ENCODE results near the gene TMCC2. TPM values are rescaled to one million over a fixed set of nuclear protein-coding genes. Genes with fewer than 3 reads are reported as not detected.
A peak's percentile ranks its signal among the peaks of the same experiment; 100 is the strongest.
"Not testable (repeated sequence)": the region's sequence is repeated elsewhere in the genome, so short reads cannot be mapped to it uniquely, and the experiment has no call there.

Gene TMCC2
- total and polyA plus RNA-seq, 10 donors, result 0.74 to 146 (median 7.7) TPM

GRCh38 chr1:205279986-205280385, 52.2 kb downstream of the TMCC2 start:
- no peaks in the 10 kb centered on the region for H3K36me3 ChIP-seq
- H3K4me1 ChIP-seq, result peaks cover 12 to 93% (median 42%) of the 10 kb centered on the region in 6 donors
- no peaks in the 10 kb centered on the region for H3K9me3 ChIP-seq
- H3K4me3 ChIP-seq, result no peak overlapping the region
- no peak for TF ChIP-seq POLR2AphosphoS5 (IDR thresholded peaks at IDR 0.05)
- no peak for TF ChIP-seq CTCF (IDR thresholded peaks at IDR 0.05 in 8 of 11, conservative IDR thresholded peaks at IDR 0.05 in 3 of 11)
- no peak for TF ChIP-seq POLR2A (IDR thresholded peaks at IDR 0.05)
- DNase-seq, result no peak
- intact Hi-C loops (cut with DNase I; ENCODE audit: low total_unique reads), result no loop called here
- WGBS, 5 donors, result 35 to 76% (median 66%) methylated on average over 3 of the region's 3 CpGs
- H3K27me3 ChIP-seq (replicated peaks in 1 of 7), result no peaks in the 10 kb centered on the region
- H3K27ac ChIP-seq, result peak overlapping the region in 5 of 8 donors; percentile 23 to 60 (median 55)

DNA sequence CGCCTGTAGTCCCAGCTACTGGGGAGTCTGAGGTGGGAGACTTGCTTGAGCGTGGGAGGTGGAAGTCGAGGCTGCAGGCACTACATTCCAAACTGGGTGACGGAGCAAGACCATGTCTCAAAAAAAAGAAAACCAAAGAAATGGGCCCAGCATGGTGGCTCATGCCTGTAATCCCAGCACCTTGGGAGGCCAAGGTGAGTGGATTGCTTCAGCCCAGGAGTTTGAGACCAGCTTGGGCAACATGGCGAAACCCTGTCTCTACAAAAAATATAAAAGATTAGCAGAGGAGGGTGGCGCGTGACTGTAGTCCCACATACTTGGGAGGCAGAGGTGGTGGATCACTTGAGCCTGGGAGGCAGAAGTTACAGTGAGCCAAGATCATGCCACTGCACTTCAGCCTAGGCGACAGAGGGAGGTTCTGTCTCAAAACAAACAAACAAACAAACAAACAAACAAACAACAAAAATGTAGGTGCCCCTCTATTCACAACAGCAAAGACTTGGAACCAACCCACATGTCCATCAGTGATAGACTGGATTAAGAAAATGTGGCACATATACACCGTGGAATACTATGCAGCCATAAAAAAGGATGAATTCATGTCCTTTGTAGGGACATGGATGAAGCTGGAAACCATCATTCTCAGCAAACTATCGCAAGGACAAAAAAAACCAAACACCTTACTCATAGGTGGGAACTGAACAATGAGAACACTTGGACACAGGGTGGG, 53.1 kb downstream of the TMCC2 start:
- Histone ChIP-seq H3K27ac (peak overlapping the region in 5 of 8 donors; percentile 20 to 60 (median 55)), H3K4me1 (peaks cover 17 to 93% (median 44%) of the 10 kb centered on the region in 6 donors)
- DNase-seq; H3K9me3 ChIP-seq; H3K27me3 ChIP-seq (replicated peaks in 1 of 7); intact Hi-C loops (cut with DNase I; ENCODE audit: low total_unique reads); H3K4me3 ChIP-seq; H3K36me3 ChIP-seq: not testable (repeated sequence)
- WGBS, 5 donors, result 97 to 99% (median 97%) methylated on average over 10 of the region's 10 CpGs

GRCh38 chr1:205283270-205284147, 55.8 kb downstream of the TMCC2 start:
- DNase-seq, result no peak
- H3K36me3 ChIP-seq, result no peaks in the 10 kb centered on the region
- H3K9me3 ChIP-seq, result no peaks in the 10 kb centered on the region
- H3K4me3 ChIP-seq, result no peak overlapping the region
- intact Hi-C loops (cut with DNase I; ENCODE audit: low total_unique reads), result no loop called here
- no peak for TF ChIP-seq CTCF (IDR thresholded peaks at IDR 0.05 in 8 of 11, conservative IDR thresholded peaks at IDR 0.05 in 3 of 11)
- TF ChIP-seq POLR2AphosphoS5 (IDR thresholded peaks at IDR 0.05), result no peak
- no peak for TF ChIP-seq POLR2A (IDR thresholded peaks at IDR 0.05)
- H3K27me3 ChIP-seq (replicated peaks in 1 of 7), result no peaks in the 10 kb centered on the region
- WGBS, 5 donors, result 79 to 84% (median 80%) methylated on average over 15 of the region's 15 CpGs
- H3K4me1 ChIP-seq, result peaks cover 42 to 96% (median 70%) of the 10 kb centered on the region in 6 donors
- peak overlapping the region in 7 of 8 donors; percentile 80 to 92 (median 87) for H3K27ac ChIP-seq

GRCh38 chr1:205284420-205285144, 56.8 kb downstream of the TMCC2 start:
- Histone ChIP-seq H3K27me3 (replicated peaks in 1 of 7) (no peaks in the 10 kb centered on the region), H3K4me3 (peak overlapping the region in 2 of 8 donors; percentile 6 to 55), H3K36me3 (no peaks in the 10 kb centered on the region), H3K9me3 (no peaks in the 10 kb centered on the region), H3K27ac (peak overlapping the region; percentile 61 to 92 (median 86)), H3K4me1 (peaks cover 47 to 96% (median 73%) of the 10 kb centered on the region in 6 donors)
- peak; percentile 82 to 89 (median 87) for TF ChIP-seq POLR2AphosphoS5 (IDR thresholded peaks at IDR 0.05)
- TF ChIP-seq CTCF (IDR thresholded peaks at IDR 0.05 in 8 of 11, conservative IDR thresholded peaks at IDR 0.05 in 3 of 11), result peak in 3 of 11 experiments; percentile 9 to 23 (median 21)
- TF ChIP-seq POLR2A (IDR thresholded peaks at IDR 0.05), result peak in 1 of 3 donors; percentile 40
- intact Hi-C loops (cut with DNase I; ENCODE audit: low total_unique reads), result no loop called here
- WGBS, 5 donors, result 62 to 70% (median 67%) methylated on average over 7 of the region's 7 CpGs
- DNase-seq, result peak; percentile 98

Measured in spleen (tissue), 11 donors.